ENCODE data around the gene STRIP2. TPM values are rescaled to one million over a fixed set of nuclear protein-coding genes. Genes with fewer than 3 reads are reported as not detected.

Gene STRIP2
- total RNA-seq, 1 experiment from 2014 or later = 10.8 TPM

DNA sequence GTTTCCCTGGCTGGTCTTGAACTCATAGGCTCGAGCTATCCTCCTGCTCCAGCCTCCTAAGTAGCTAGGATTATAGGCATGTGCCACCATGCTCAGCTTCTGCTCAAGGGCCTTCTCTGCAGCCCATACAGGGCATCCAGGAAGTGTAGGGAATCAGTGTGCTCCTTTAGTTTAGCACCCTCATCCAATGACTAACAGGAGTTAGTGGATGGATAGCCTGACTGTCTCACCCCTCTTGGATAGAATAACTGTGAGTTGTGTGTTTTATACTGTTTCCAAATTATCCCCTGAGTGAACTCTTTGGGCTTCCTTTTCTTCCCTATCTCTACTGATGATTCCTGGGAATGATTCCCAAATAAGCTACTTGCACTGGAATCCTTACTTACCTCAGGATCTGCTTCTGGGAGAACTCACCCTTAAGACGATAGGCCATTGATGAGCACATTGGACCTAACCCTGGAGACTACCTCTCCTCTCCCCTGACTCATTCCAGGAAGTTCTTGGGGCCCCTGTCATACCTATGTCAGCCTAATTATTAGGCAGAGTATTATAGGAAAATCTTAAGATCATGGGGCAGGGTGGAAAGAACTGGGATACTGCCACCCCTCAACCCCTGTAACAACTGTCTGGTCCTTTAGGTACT is 18.5 kb downstream of the STRIP2 start:
- Histone ChIP-seq H4K20me1 (ENCODE audit: insufficient read depth) (no peaks in the 10 kb centered on the region), H3K79me2 (ENCODE audit: insufficient read depth, low read length) (no peaks in the 10 kb centered on the region), H3K4me1 (ENCODE audit: control insufficient read depth in 1 of 2, insufficient read depth in 2 of 2, low read length in 2 of 2) (peaks cover 7 to 27% of the 10 kb centered on the region in 2 experiments), H2AFZ (ENCODE audit: low read depth, low read length, poor library complexity, severe bottlenecking) (no peak overlapping the region), H3K27ac (ENCODE audit: low read depth, low read length) (no peak overlapping the region), H3K9me2 (ENCODE audit: insufficient read depth) (no peaks in the 10 kb centered on the region), H3K27me3 (ENCODE audit: insufficient read depth, low read length) (no peaks in the 10 kb centered on the region), H3K36me3 (ENCODE audit: control insufficient read depth in 1 of 2, insufficient read depth in 2 of 2, low read length in 2 of 2) (peaks cover 3 to 15% of the 10 kb centered on the region in 2 experiments; a peak in 2 of 4 replicates), H3K9ac (ENCODE audit: low read length) (no peak overlapping the region), H3K4me2 (ENCODE audit: low read length) (peak overlapping the region; percentile 40), H3K9me3 (ENCODE audit: control insufficient read depth in 1 of 2, insufficient read depth in 1 of 2, low read depth in 1 of 2, low read length in 2 of 2) (peaks cover 0 to 3% of the 10 kb centered on the region in 2 experiments; a peak in 1 of 4 replicates), H3K4me3 (replicated peaks in 1 of 2; ENCODE audit: low read depth in 1 of 2, low read length in 2 of 2) (no peak overlapping the region)
- TF ChIP-seq FOSL1 (IDR thresholded peaks at IDR 0.05; ENCODE audit: low read depth) (peak; percentile 44; the same call in 1 of the 2 replicates), TCF7L2 (IDR thresholded peaks at IDR 0.05; ENCODE audit: borderline replicate concordance, extremely low read depth, insufficient read depth, insufficient read length) (no peak)
- ChIA-PET POLR2A (interaction anchor here (1.1 kb wide), 1 partner anchor 14 kb away, joined by 3 read pairs; no protein-coding TSS in a partner anchor), RAD21 (ENCODE audit: low non-redundant PET in 1 of 2, low total read pairs in 2 of 2, uncharacterized antibody in 2 of 2, unreplicated experiment in 2 of 2) (no interaction called here), CTCF (no interaction called here)
- BruUV-seq (replicated peaks) = no TSS peak
- intact Hi-C loops (cut with micrococcal nuclease) = no loop called here
- DNase-seq (ENCODE audit: low read depth, low spot score) (no peak), ATAC-seq (peak; percentile 33; the same call in 1 of the 2 replicates)

DNA sequence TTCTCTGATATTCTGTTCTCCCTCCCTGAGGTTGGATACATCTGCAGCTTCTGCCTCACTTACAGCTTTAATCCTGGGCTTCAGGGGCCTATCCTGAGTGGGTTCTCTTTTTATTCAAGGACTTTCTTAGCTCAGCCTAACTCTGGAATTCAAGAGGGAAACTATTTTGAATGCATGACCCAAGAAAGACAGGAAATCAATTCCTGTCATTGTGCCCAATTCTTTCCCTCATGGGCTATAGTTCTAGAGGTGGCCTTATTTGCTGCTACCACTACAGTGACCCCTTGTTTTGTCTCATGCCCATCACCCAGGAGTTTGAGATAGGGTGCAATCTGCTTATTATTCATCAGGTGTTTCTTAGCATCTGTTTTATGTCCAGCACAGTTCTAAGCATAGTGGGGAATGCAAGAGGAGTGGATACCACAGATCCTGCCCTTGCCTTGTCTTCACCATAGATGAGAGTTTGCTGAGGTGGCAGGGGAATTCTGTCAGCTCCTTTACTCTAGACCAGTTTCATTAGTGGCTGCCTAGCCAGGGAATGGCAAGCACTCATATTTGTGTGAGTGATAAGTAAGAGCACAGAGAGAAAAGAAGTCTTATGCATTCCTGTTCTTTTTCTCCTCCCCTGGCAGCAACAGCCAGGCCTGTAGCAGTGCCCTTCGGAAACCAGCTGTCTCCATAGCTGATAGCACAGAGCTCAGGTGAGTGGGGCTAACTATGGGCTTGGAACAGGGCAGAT is 19.4 kb downstream of the STRIP2 start:
- H3K4me3 ChIP-seq (replicated peaks in 1 of 2; ENCODE audit: low read depth in 1 of 2, low read length in 2 of 2) = no peak overlapping the region; a peak in 1 of 4 replicates
- peaks cover 7 to 27% of the 10 kb centered on the region in 2 experiments for H3K4me1 ChIP-seq (ENCODE audit: control insufficient read depth in 1 of 2, insufficient read depth in 2 of 2, low read length in 2 of 2)
- ATAC-seq (peak; percentile 24; the same call in 1 of the 2 replicates), DNase-seq (ENCODE audit: low read depth, low spot score) (no peak)
- TF ChIP-seq JUND (IDR thresholded peaks at IDR 0.05) (no peak), ELF1 (IDR thresholded peaks at IDR 0.05; ENCODE audit: borderline replicate concordance, low read depth) (no peak), POLR2AphosphoS5 (IDR thresholded peaks at IDR 0.05; ENCODE audit: low read depth, low read length) (no peak), CEBPB (IDR thresholded peaks at IDR 0.05; ENCODE audit: low read depth) (no peak), EZH2 (IDR thresholded peaks at IDR 0.05) (no peak), RAD21 (IDR thresholded peaks at IDR 0.05; ENCODE audit: low read depth) (no peak), SP1 (IDR thresholded peaks at IDR 0.05; ENCODE audit: low read depth) (no peak), CBX3 (IDR thresholded peaks at IDR 0.05; ENCODE audit: low read depth) (no peak)
- TF ChIP-seq, protein P1, sequence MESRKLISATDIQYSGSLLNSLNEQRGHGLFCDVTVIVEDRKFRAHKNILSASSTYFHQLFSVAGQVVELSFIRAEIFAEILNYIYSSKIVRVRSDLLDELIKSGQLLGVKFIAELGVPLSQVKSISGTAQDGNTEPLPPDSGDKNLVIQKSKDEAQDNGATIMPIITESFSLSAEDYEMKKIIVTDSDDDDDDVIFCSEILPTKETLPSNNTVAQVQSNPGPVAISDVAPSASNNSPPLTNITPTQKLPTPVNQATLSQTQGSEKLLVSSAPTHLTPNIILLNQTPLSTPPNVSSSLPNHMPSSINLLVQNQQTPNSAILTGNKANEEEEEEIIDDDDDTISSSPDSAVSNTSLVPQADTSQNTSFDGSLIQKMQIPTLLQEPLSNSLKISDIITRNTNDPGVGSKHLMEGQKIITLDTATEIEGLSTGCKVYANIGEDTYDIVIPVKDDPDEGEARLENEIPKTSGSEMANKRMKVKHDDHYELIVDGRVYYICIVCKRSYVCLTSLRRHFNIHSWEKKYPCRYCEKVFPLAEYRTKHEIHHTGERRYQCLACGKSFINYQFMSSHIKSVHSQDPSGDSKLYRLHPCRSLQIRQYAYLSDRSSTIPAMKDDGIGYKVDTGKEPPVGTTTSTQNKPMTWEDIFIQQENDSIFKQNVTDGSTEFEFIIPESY (IDR thresholded peaks at IDR 0.05; ENCODE audit: extremely low read depth, insufficient replicate concordance, low read length) = no peak
- TF ChIP-seq, protein P2, sequence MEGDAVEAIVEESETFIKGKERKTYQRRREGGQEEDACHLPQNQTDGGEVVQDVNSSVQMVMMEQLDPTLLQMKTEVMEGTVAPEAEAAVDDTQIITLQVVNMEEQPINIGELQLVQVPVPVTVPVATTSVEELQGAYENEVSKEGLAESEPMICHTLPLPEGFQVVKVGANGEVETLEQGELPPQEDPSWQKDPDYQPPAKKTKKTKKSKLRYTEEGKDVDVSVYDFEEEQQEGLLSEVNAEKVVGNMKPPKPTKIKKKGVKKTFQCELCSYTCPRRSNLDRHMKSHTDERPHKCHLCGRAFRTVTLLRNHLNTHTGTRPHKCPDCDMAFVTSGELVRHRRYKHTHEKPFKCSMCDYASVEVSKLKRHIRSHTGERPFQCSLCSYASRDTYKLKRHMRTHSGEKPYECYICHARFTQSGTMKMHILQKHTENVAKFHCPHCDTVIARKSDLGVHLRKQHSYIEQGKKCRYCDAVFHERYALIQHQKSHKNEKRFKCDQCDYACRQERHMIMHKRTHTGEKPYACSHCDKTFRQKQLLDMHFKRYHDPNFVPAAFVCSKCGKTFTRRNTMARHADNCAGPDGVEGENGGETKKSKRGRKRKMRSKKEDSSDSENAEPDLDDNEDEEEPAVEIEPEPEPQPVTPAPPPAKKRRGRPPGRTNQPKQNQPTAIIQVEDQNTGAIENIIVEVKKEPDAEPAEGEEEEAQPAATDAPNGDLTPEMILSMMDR (IDR thresholded peaks at IDR 0.05 in 2 of 3, conservative IDR thresholded peaks at IDR 0.05 in 1 of 3; ENCODE audit: borderline replicate concordance in 1 of 3, insufficient read depth in 1 of 3, low read depth in 2 of 3, low read length in 2 of 3) = no peak
- TF ChIP-seq, protein P3, sequence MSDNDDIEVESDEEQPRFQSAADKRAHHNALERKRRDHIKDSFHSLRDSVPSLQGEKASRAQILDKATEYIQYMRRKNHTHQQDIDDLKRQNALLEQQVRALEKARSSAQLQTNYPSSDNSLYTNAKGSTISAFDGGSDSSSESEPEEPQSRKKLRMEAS (IDR thresholded peaks at IDR 0.05) = no peak
- intact Hi-C loops (cut with micrococcal nuclease) = no loop called here
- H3K4me2 ChIP-seq (ENCODE audit: low read length) = peak overlapping the region; percentile 40
- H3K9me2 ChIP-seq (ENCODE audit: insufficient read depth) = no peaks in the 10 kb centered on the region
- H3K27ac ChIP-seq (ENCODE audit: low read depth, low read length) = no peak overlapping the region
- no peaks in the 10 kb centered on the region; a peak in 1 of 4 replicates for H3K9me3 ChIP-seq (ENCODE audit: control insufficient read depth in 1 of 2, insufficient read depth in 1 of 2, low read depth in 1 of 2, low read length in 2 of 2)
- H2AFZ ChIP-seq (ENCODE audit: low read depth, low read length, poor library complexity, severe bottlenecking) = no peak overlapping the region
- POLR2A ChIA-PET = no interaction called here
- no peak overlapping the region for H3K9ac ChIP-seq (ENCODE audit: low read length)
- RAD21 ChIA-PET (ENCODE audit: low non-redundant PET in 1 of 2, low total read pairs in 2 of 2, uncharacterized antibody in 2 of 2, unreplicated experiment in 2 of 2) = interaction anchor here in 1 of 2 experiments (1.1 kb wide), 1 partner anchor 86 kb away, joined by 3 read pairs; no protein-coding TSS in a partner anchor
- H3K79me2 ChIP-seq (ENCODE audit: insufficient read depth, low read length) = no peaks in the 10 kb centered on the region
- H3K36me3 ChIP-seq (ENCODE audit: control insufficient read depth in 1 of 2, insufficient read depth in 2 of 2, low read length in 2 of 2) = peaks cover 3 to 23% of the 10 kb centered on the region in 2 experiments; a peak in 2 of 4 replicates
- CTCF ChIA-PET = interaction anchor here (0.6 to 0.7 kb wide), 2 partner anchors 78 to 236 kb away, joined by 3 read pairs; no protein-coding TSS in a partner anchor
- no peaks in the 10 kb centered on the region for H4K20me1 ChIP-seq (ENCODE audit: insufficient read depth)
- H3K27me3 ChIP-seq (ENCODE audit: insufficient read depth, low read length) = no peaks in the 10 kb centered on the region
- BruUV-seq (replicated peaks) = no TSS peak
